OCI-LY1 (cell line): ENCODE results near the gene SPIN1.

ENCODE experiments used
- H2AFZ ChIP-seq: fragments of 200-600 bp; sonication (generic), shearing (Covaris generic); 2 replicates; pipeline ENCODE4 v1.6.0; 2014; ENCODE audit warnings: antibody characterized with exemption, mild to moderate bottlenecking, low read length
- H3F3A ChIP-seq: fragments of 200-600 bp; sonication (generic), shearing (Covaris generic); 2 replicates; pipeline ENCODE4 v1.6.0; 2014; ENCODE audit warnings: mild to moderate bottlenecking, antibody characterized with exemption, low read length, moderate library complexity; ENCODE audit not compliant: insufficient read depth
- H3K27ac ChIP-seq: fragments of 200-600 bp; sonication (generic); 2 replicates; pipeline ENCODE4 v1.5.1; 2014; ENCODE audit warnings: low read length, mixed run types, mild to moderate bottlenecking, low read depth; ENCODE audit not compliant: poor library complexity, severe bottlenecking
- H3K27me3 ChIP-seq: fragments of 200-600 bp; sonication (generic); 2 replicates; pipeline ENCODE4 v1.6.0; 2014; ENCODE audit warnings: antibody characterized with exemption, mild to moderate bottlenecking, low read length, moderate library complexity; ENCODE audit not compliant: insufficient read depth
- H3K36me3 ChIP-seq: fragments of 200-600 bp; sonication (generic); 2 replicates; pipeline ENCODE4 v1.6.1; 2014; ENCODE audit warnings: mild to moderate bottlenecking, antibody characterized with exemption, low read length, moderate library complexity, mixed read lengths; ENCODE audit not compliant: insufficient read depth
- H3K4me1 ChIP-seq: fragments of 200-600 bp; sonication (generic); 2 replicates; pipeline ENCODE4 v1.5.1; 2014; ENCODE audit warnings: mild to moderate bottlenecking, low read length, moderate library complexity; ENCODE audit not compliant: insufficient read depth, severe bottlenecking
- H3K4me2 ChIP-seq: fragments of 200-600 bp; sonication (generic), shearing (Covaris generic); 2 replicates; pipeline ENCODE4 v1.6.1; 2014; ENCODE audit warnings: low read length
- H3K4me3 ChIP-seq: fragments of 200-600 bp; sonication (generic); 2 replicates; pipeline ENCODE4 v1.5.1; 2014; ENCODE audit warnings: low read length, low read depth, mild to moderate bottlenecking, mixed read lengths; ENCODE audit not compliant: poor library complexity, severe bottlenecking
- H3K79me2 ChIP-seq: fragments of 200-600 bp; shearing (Covaris generic); 2 replicates; pipeline ENCODE4 v1.6.1; 2016; ENCODE audit warnings: mixed run types, low read length, mixed read lengths; ENCODE audit not compliant: insufficient read depth
- H3K9ac ChIP-seq: fragments of 200-600 bp; sonication (generic), shearing (Covaris generic); 2 replicates; pipeline ENCODE4 v1.6.1; 2014; ENCODE audit warnings: mild to moderate bottlenecking, low read length, mixed read lengths
- H3K9me2 ChIP-seq: fragments of 200-600 bp; sonication (generic), shearing (Covaris generic); 2 replicates; pipeline ENCODE4 v1.6.1; 2014; ENCODE audit warnings: low read depth, mild to moderate bottlenecking, low read length, mixed read lengths
- H3K9me3 ChIP-seq: fragments of 200-600 bp; shearing (Covaris generic); 2 replicates; pipeline ENCODE4 v1.6.1; 2014; ENCODE audit warnings: low read length, mixed read lengths
- H4K20me1 ChIP-seq: fragments of 200-600 bp; sonication (generic), shearing (Covaris generic); 2 replicates; pipeline ENCODE4 v1.6.0; 2016; ENCODE audit warnings: mild to moderate bottlenecking, low read length; ENCODE audit not compliant: insufficient read depth
- EZH2 ChIP-seq: fragments of 200-600 bp; sonication (generic), shearing (Covaris generic); IDR thresholded peaks from 2 replicates; pipeline ENCODE4 v1.8.0; 2017; ENCODE audit warnings: borderline replicate concordance, mixed run types, mild to moderate bottlenecking, antibody characterized with exemption, low read length, moderate library complexity, mixed read lengths
- TF ChIP-seq, protein P1 (sequence below): fragments of 200-600 bp; sonication (generic), shearing (Covaris generic); IDR thresholded peaks from 2 replicates; pipeline ENCODE4 v1.5.1; 2017; ENCODE audit warnings: mild to moderate bottlenecking, antibody characterized with exemption, low read length, moderate library complexity, mixed read lengths

Gene SPIN1

DNA sequence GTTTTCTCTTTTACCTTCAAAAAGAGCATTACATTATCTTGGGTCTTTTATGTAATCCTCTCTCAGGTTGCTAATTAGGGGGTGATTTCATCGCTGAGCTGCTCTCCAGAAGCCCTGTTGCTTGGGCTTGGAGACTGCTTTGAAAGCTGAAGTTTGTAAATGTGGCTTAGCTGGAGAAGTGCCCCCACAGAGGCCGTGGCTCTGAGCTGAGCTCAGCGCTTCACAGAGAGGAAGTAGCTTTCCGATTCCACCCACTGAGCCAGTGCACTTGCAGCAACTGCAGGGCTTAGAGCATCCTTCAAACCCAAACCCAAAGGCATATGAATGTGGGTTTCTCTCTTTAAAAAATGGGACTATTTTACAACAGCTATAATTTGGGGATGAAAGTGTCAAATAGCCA, 133.1 kb downstream of the SPIN1 start:
- H3K9me3 ChIP-seq = no peaks in the 10 kb centered on the region
- H3K9me2 ChIP-seq = no peaks in the 10 kb centered on the region
- no peaks in the 10 kb centered on the region for H3F3A ChIP-seq
- H2AFZ ChIP-seq = no peak overlapping the region
- no peaks in the 10 kb centered on the region for H3K79me2 ChIP-seq
- no peak overlapping the region for H3K9ac ChIP-seq
- H3K4me3 ChIP-seq = no peak overlapping the region
- no peaks in the 10 kb centered on the region for H4K20me1 ChIP-seq
- H3K27ac ChIP-seq = no peak overlapping the region
- H3K4me1 ChIP-seq = no peaks in the 10 kb centered on the region
- TF ChIP-seq EZH2 = no peak
- TF ChIP-seq, protein P1, sequence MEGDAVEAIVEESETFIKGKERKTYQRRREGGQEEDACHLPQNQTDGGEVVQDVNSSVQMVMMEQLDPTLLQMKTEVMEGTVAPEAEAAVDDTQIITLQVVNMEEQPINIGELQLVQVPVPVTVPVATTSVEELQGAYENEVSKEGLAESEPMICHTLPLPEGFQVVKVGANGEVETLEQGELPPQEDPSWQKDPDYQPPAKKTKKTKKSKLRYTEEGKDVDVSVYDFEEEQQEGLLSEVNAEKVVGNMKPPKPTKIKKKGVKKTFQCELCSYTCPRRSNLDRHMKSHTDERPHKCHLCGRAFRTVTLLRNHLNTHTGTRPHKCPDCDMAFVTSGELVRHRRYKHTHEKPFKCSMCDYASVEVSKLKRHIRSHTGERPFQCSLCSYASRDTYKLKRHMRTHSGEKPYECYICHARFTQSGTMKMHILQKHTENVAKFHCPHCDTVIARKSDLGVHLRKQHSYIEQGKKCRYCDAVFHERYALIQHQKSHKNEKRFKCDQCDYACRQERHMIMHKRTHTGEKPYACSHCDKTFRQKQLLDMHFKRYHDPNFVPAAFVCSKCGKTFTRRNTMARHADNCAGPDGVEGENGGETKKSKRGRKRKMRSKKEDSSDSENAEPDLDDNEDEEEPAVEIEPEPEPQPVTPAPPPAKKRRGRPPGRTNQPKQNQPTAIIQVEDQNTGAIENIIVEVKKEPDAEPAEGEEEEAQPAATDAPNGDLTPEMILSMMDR = no peak
- no peaks in the 10 kb centered on the region for H3K27me3 ChIP-seq
- H3K4me2 ChIP-seq = no peak overlapping the region
- no peaks in the 10 kb centered on the region for H3K36me3 ChIP-seq

DNA sequence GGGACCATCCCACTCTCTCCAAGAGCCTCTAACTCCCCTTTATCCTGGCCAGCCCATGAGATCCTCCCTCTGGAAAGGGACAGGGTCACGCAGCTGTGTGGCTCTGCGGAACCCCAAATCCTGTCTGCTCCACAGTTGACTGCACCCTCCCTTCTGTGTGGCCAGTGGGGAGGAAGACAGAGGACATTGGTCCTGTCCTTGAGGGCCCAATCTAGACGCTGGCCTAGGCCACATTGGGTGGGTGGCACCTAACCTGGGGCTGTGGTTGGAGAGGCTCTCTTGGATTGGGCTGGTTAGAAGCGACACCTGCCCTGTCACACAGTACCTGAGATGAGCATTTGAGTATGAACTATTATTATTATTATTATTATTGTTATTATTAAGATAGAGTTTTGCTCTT, 134.1 kb downstream of the SPIN1 start:
- Histone ChIP-seq H3K4me1 (no peaks in the 10 kb centered on the region), H3K4me2 (no peak overlapping the region), H3K9me2 (no peaks in the 10 kb centered on the region), H2AFZ (no peak overlapping the region), H3K9ac (no peak overlapping the region), H3K4me3 (no peak overlapping the region), H3K9me3 (no peaks in the 10 kb centered on the region), H3K27ac (no peak overlapping the region), H3K79me2 (no peaks in the 10 kb centered on the region), H3K36me3 (no peaks in the 10 kb centered on the region), H4K20me1 (no peaks in the 10 kb centered on the region), H3K27me3 (no peaks in the 10 kb centered on the region), H3F3A (no peaks in the 10 kb centered on the region)
- TF ChIP-seq, protein P1 = no peak
- no peak for TF ChIP-seq EZH2

DNA sequence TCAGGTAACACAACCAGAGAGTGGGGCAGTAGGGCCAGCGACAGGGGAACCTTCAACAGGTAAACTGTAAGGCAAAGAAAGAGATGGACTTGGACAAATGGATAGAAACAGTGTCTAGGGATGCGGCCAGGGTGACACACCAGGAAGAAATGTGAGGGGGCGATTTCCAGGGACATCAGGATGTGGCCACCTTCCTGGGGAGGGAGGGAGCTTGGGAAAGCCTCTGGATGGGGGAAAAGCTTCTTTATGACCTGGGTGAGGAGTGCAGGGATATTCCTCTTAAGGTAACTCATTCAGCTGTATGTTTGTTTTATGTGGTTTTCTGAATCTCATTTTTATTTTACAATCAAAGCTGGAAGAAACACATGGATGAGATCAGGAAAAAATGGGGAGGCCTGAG, 134.8 kb downstream of the SPIN1 start:
- H2AFZ ChIP-seq = no peak overlapping the region
- H3K4me2 ChIP-seq = no peak overlapping the region

More for the DNA sequence above, 134.8 kb downstream of the SPIN1 start:
- Histone ChIP-seq H3K4me3 (no peak overlapping the region), H3K9ac (no peak overlapping the region), H4K20me1 (no peaks in the 10 kb centered on the region), H3K4me1 (no peaks in the 10 kb centered on the region), H3K9me3 (no peaks in the 10 kb centered on the region), H3K27ac (no peak overlapping the region), H3F3A (no peaks in the 10 kb centered on the region), H3K79me2 (no peaks in the 10 kb centered on the region), H3K27me3 (no peaks in the 10 kb centered on the region), H3K36me3 (no peaks in the 10 kb centered on the region), H3K9me2 (no peaks in the 10 kb centered on the region)
- no peak for TF ChIP-seq EZH2
- TF ChIP-seq, protein P1 = no peak
